ENCODE measurements around the gene ZNF598. TPM values are rescaled to one million over a fixed set of nuclear protein-coding genes. Genes with fewer than 3 reads are reported as not detected.

Gene ZNF598
- total and polyA plus RNA-seq, 7 experiments from 2014 or later = 1.9 to 63.2 (median 46.0) TPM

DNA sequence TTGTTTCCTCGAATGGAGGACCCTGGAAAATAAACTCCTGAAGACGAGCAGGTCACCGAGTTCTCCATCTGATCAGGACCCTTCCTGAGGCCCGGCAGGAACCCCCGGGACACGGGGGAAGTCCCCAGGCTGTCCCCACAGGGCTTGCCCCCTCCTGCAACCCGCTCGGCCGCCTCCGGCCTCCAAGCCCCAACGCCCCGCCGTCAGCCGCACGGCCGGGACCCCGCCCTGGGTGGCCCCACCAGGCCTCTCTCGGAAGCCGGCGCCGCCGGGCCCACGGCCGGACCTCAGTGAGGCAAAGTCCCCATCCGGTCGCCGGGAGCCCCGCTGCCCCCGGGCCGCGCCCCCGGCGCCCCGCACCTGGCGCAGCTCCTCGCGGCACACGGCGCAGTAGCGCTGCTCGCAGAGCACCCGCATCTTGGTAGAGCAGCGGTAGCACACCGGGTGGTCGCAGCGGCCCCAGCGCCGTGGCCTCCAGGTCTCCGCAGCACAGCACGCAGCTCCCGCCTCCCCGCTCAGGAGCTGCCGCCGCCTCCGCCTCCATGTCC, 383 bp downstream of the ZNF598 start:
- Histone ChIP-seq H3K4me1 (ENCODE audit: control insufficient read depth in 2 of 2, insufficient read depth in 2 of 2, low read length in 2 of 2) (peaks cover 32% of the 10 kb centered on the region in 2 donors), H3K27ac (ENCODE audit: low read depth, low read length) (peak overlapping the region; percentile 86), H3K36me3 (ENCODE audit: control insufficient read depth in 2 of 3, insufficient read depth in 3 of 3, low read length in 3 of 3) (no peaks in the 10 kb centered on the region), H3K27me3 (ENCODE audit: control insufficient read depth in 2 of 2, insufficient read depth in 2 of 2, low read length in 2 of 2) (no peaks in the 10 kb centered on the region), H3K4me3 (ENCODE audit: low read length) (peak overlapping the region; percentile 69), H3K9me3 (ENCODE audit: control insufficient read depth in 2 of 3, low read length in 3 of 3) (no peaks in the 10 kb centered on the region)
- ChIA-PET POLR2A (interaction anchor here (0.6 to 2.9 kb wide), 12 partner anchors 13 to 479 kb away, joined by 3 to 30 read pairs (median 6); partner anchors contain the start of genes GFER, NDUFB10, RPS2 and TBL3), CTCF (interaction anchor here (0.5 to 0.8 kb wide), 2 partner anchors 57 to 208 kb away, joined by 3 read pairs; no protein-coding TSS in a partner anchor)
- Mint-ChIP-seq H3K36me3 (peaks cover 0 to 8% (median 0%) of the 10 kb centered on the region in 5 donors), H3K4me3 (peak overlapping the region; percentile 72 to 93 (median 87)), H3K27ac (peak overlapping the region; percentile 60 to 94 (median 76)), H3K9me3 (no peaks in the 10 kb centered on the region), H3K4me1 (peaks cover 22 to 43% (median 32%) of the 10 kb centered on the region in 7 donors), H3K27me3 (no peaks in the 10 kb centered on the region)
- ATAC-seq (peak; percentile 51), DNase-seq (no peak)
- intact Hi-C loops (cut with micrococcal nuclease) = loop anchor here (1.0 to 5.0 kb wide), 9 partner anchors 14 to 420 kb away; partner anchors contain the start of genes NTHL1 (in 2 of the 2), RPS2 (in 2 of the 2), TSC2 (in 2 of the 2) and CCNF (in 1 of the 2)

DNA sequence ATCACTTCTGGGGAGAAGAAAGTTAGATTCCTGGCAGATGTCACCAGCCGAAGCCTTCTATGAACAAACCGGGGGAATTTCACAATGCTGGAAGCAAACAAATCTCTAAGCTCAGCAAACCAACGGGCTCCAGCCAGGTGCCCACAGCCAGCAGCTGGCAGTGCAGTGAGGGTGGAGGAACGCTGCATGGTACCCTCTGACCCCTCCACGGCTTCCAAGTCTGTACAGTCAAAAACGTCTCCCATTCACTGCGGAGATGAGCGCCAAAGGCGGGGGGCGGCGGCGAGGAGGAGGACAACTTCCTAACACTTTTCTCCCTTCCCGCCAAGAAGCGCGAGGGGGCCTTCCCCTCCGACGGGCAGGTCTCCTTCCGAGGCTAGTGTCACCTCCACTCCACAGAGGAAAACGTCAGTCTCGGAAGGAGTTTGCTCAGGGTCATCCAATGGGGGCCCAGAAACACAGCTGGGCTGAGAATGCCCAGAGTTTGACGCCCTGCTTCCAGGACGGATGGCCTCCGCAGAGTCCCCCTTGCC, 924 bp downstream of the ZNF598 start:
- no peaks in the 10 kb centered on the region for H3K9me3 Mint-ChIP-seq
- peaks cover 22 to 48% (median 35%) of the 10 kb centered on the region in 7 donors for H3K4me1 Mint-ChIP-seq
- ATAC-seq (no peak), DNase-seq (peak in 1 of 9 donors; percentile 35)
- H3K27ac Mint-ChIP-seq = peak overlapping the region; percentile 60 to 94 (median 76)
- Histone ChIP-seq H3K9me3 (ENCODE audit: control insufficient read depth in 2 of 3, low read length in 3 of 3) (no peaks in the 10 kb centered on the region), H3K27me3 (ENCODE audit: control insufficient read depth in 2 of 2, insufficient read depth in 2 of 2, low read length in 2 of 2) (no peaks in the 10 kb centered on the region), H3K4me1 (ENCODE audit: control insufficient read depth in 2 of 2, insufficient read depth in 2 of 2, low read length in 2 of 2) (peaks cover 36 to 37% of the 10 kb centered on the region in 2 donors), H3K27ac (ENCODE audit: low read depth, low read length) (peak overlapping the region; percentile 86), H3K36me3 (ENCODE audit: control insufficient read depth in 2 of 3, insufficient read depth in 3 of 3, low read length in 3 of 3) (no peaks in the 10 kb centered on the region), H3K4me3 (ENCODE audit: low read length) (peak overlapping the region; percentile 69)
- intact Hi-C loops (cut with micrococcal nuclease) = loop anchor here (1.0 to 5.0 kb wide), 9 partner anchors 15 to 421 kb away; partner anchors contain the start of genes NTHL1 (in 2 of the 2), RPS2 (in 2 of the 2), TSC2 (in 2 of the 2) and CCNF (in 1 of the 2)
- H3K4me3 Mint-ChIP-seq = peak overlapping the region; percentile 72 to 93 (median 87)
- H3K36me3 Mint-ChIP-seq = peaks cover 0 to 8% (median 0%) of the 10 kb centered on the region in 5 donors
- no peaks in the 10 kb centered on the region for H3K27me3 Mint-ChIP-seq
- CTCF ChIA-PET = interaction anchor here (0.8 to 1.3 kb wide), 2 partner anchors 144 to 208 kb away, joined by 3 read pairs; no protein-coding TSS in a partner anchor
- POLR2A ChIA-PET = interaction anchor here (0.6 to 2.9 kb wide), 14 partner anchors 13 to 480 kb away, joined by 3 to 30 read pairs (median 4); partner anchors contain the start of genes GFER, MLST8, NDUFB10 and RPS2

DNA sequence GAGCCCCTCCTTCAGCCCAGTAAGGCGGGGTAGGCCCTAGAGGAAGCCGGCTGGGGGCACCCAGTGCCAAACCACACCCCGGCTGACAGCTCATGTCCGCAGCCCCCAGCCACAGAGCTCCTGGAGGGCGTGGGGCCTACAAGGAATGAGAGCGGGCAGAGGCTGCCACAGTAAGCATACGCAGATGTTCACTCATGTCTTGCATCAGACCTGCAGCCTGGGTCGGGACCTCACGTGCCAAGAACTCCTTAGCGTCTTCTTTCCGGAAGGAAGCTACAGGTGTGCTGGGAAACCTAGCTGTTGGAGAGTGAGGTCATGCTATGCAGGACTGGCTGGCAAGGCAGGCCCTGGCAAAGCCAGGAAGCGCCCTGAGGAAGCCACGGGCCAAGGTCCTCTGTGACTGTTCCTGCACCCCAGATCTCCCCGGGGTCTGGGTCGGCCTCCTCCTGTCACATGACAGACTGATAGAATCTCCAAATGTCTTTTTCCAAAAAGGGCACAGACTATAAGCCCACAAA, 1.6 kb downstream of the ZNF598 start:
- Histone ChIP-seq H3K36me3 (ENCODE audit: control insufficient read depth in 2 of 3, insufficient read depth in 3 of 3, low read length in 3 of 3) (peaks cover 0 to 6% (median 0%) of the 10 kb centered on the region in 3 experiments), H3K9me3 (ENCODE audit: control insufficient read depth in 2 of 3, low read length in 3 of 3) (no peaks in the 10 kb centered on the region), H3K4me3 (ENCODE audit: low read length) (peak overlapping the region; percentile 69), H3K4me1 (ENCODE audit: control insufficient read depth in 2 of 2, insufficient read depth in 2 of 2, low read length in 2 of 2) (peaks cover 36 to 38% of the 10 kb centered on the region in 2 donors), H3K27ac (ENCODE audit: low read depth, low read length) (peak overlapping the region; percentile 86), H3K27me3 (ENCODE audit: control insufficient read depth in 2 of 2, insufficient read depth in 2 of 2, low read length in 2 of 2) (no peaks in the 10 kb centered on the region)
- DNase-seq = no peak
- Mint-ChIP-seq H3K4me1 (peaks cover 22 to 48% (median 35%) of the 10 kb centered on the region in 7 donors), H3K27me3 (no peaks in the 10 kb centered on the region), H3K36me3 (peaks cover 0 to 8% (median 0%) of the 10 kb centered on the region in 5 donors), H3K4me3 (peak overlapping the region; percentile 72 to 93 (median 87)), H3K27ac (peak overlapping the region; percentile 60 to 94 (median 76)), H3K9me3 (no peaks in the 10 kb centered on the region)
- POLR2A ChIA-PET = interaction anchor here (0.6 to 2.9 kb wide), 9 partner anchors 12 to 217 kb away, joined by 3 to 30 read pairs (median 4); partner anchors contain the start of genes MLST8, RPS2, TBL3 and TRAF7
- no peak for ATAC-seq
- intact Hi-C loops (cut with micrococcal nuclease) = loop anchor here in 1 of 2 donors (2.0 to 5.0 kb wide), 2 partner anchors 39 to 43 kb away; partner anchors contain the start of genes NTHL1, RPS2 and TSC2
- CTCF ChIA-PET = interaction anchor here (1.3 kb wide), 1 partner anchor 145 kb away, joined by 3 read pairs; no protein-coding TSS in a partner anchor

DNA sequence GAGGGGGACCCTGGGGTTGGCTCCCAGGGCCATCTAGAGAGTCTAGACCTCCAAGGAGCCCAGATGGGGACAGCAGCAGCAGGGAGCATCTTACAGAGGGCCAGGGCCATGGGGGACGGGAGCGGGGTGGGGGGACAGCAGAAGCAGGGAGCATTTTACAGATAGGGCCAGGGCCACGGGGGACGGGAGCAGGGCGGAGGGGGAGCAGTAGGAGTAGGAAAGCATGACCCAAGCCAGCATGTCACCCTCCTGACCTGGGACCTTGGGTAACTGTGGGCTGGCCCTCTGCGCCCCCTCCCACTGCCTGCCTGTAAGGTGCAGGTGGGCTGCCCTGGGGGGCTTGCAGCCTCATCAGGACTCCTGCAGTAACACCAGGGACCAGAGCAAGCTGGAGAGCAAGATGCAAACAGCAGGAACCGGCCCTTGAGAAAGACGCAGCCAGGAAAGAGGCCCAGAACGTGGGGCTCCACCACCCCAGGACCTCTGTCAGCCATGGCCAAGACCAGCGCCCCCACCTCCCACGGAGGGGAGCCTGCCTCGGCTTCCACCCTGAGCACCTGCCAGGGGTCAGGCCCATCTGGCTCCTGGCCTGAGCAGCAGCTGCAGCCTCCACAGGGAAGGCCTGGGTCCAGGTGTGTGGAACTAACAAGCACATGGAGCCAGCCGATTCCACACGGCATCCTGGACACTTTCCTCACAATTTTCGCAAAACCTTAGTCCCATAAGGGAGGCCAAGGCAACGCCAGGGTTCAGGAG, 2.4 kb downstream of the ZNF598 start:
- intact Hi-C loops (cut with micrococcal nuclease) = loop anchor here in 1 of 2 donors (5.0 kb wide), 1 partner anchor 40 kb away; the partner anchor contains the start of genes NTHL1 and TSC2
- Mint-ChIP-seq H3K27ac (peak overlapping the region in 7 of 9 donors; percentile 3 to 76 (median 45)), H3K27me3 (no peaks in the 10 kb centered on the region), H3K4me3 (peak overlapping the region; percentile 72 to 93 (median 87)), H3K9me3 (no peaks in the 10 kb centered on the region), H3K36me3 (peaks cover 0 to 10% (median 0%) of the 10 kb centered on the region in 5 donors), H3K4me1 (peaks cover 22 to 48% (median 35%) of the 10 kb centered on the region in 7 donors)
- peaks cover 36 to 38% of the 10 kb centered on the region in 2 donors for H3K4me1 ChIP-seq (ENCODE audit: control insufficient read depth in 2 of 2, insufficient read depth in 2 of 2, low read length in 2 of 2)
- DNase-seq = no peak
- CTCF ChIA-PET = interaction anchor here (1.3 kb wide), 1 partner anchor 146 kb away, joined by 3 read pairs; no protein-coding TSS in a partner anchor
- no peak for ATAC-seq
- H3K9me3 ChIP-seq (ENCODE audit: control insufficient read depth in 2 of 3, low read length in 3 of 3) = no peaks in the 10 kb centered on the region
- no peaks in the 10 kb centered on the region for H3K27me3 ChIP-seq (ENCODE audit: control insufficient read depth in 2 of 2, insufficient read depth in 2 of 2, low read length in 2 of 2)
- POLR2A ChIA-PET = interaction anchor here (0.6 to 2.9 kb wide), 6 partner anchors 15 to 492 kb away, joined by 3 to 30 read pairs (median 6); partner anchors contain the start of genes RPS2, TBL3 and TRAF7
- peak overlapping the region; percentile 3 for H3K4me3 ChIP-seq (ENCODE audit: low read length)
- H3K27ac ChIP-seq (ENCODE audit: low read depth, low read length) = peak overlapping the region; percentile 86
- peaks cover 0 to 14% (median 0%) of the 10 kb centered on the region in 3 experiments for H3K36me3 ChIP-seq (ENCODE audit: control insufficient read depth in 2 of 3, insufficient read depth in 3 of 3, low read length in 3 of 3)

DNA sequence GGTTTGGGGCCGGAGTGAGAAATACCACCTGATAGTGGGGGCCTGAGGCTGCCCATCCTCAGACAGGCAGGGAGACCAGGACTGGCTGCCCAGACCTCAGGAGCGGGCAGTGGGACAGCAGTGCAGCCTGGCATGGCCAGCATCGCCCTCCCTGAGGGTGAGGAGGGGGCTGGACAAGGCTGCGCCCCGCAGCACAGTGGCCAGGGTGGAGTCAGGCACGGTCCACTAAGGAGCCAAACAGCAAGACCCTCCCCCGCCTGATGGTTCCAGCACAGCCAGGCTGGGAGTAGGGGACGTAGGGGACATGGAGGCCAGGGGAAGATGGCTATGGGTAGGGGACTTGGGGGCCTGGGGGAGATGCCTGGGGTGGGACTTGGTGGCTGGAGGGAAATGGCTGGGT, 3.3 kb downstream of the ZNF598 start:
- CTCF ChIA-PET = no interaction called here
- H3K4me1 Mint-ChIP-seq = peaks cover 22 to 48% (median 35%) of the 10 kb centered on the region in 7 donors
- Histone ChIP-seq H3K4me3 (ENCODE audit: low read length) (no peak overlapping the region), H3K27ac (ENCODE audit: low read depth, low read length) (no peak overlapping the region), H3K9me3 (ENCODE audit: control insufficient read depth in 2 of 3, low read length in 3 of 3) (no peaks in the 10 kb centered on the region), H3K27me3 (ENCODE audit: control insufficient read depth in 2 of 2, insufficient read depth in 2 of 2, low read length in 2 of 2) (no peaks in the 10 kb centered on the region), H3K4me1 (ENCODE audit: control insufficient read depth in 2 of 2, insufficient read depth in 2 of 2, low read length in 2 of 2) (peaks cover 36 to 38% of the 10 kb centered on the region in 2 donors), H3K36me3 (ENCODE audit: control insufficient read depth in 2 of 3, insufficient read depth in 3 of 3, low read length in 3 of 3) (peaks cover 0 to 23% (median 5%) of the 10 kb centered on the region in 3 experiments)
- H3K27me3 Mint-ChIP-seq = no peaks in the 10 kb centered on the region
- peak overlapping the region in 4 of 10 donors; percentile 35 to 87 (median 69) for H3K4me3 Mint-ChIP-seq
- intact Hi-C loops (cut with micrococcal nuclease) = loop anchor here in 1 of 2 donors (5.0 kb wide), 1 partner anchor 41 kb away; the partner anchor contains the start of genes NTHL1 and TSC2
- POLR2A ChIA-PET = no interaction called here
- H3K36me3 Mint-ChIP-seq = peaks cover 0 to 10% (median 0%) of the 10 kb centered on the region in 5 donors
- DNase-seq = no peak
- no peaks in the 10 kb centered on the region for H3K9me3 Mint-ChIP-seq
- H3K27ac Mint-ChIP-seq = peak overlapping the region in 2 of 9 donors; percentile 49 to 77
- ATAC-seq = no peak

Data from naive thymus-derived CD4-positive, alpha-beta T cell (primary cell).